Panc1 (cell line): ENCODE data around the gene TMEM163. TPM values are rescaled to one million over a fixed set of nuclear protein-coding genes. Genes with fewer than 3 reads are reported as not detected.

Experiments
- ATAC-seq: fragments of 200-7000 bp; cut with Tn5 transposase; 2 replicates; pipeline ENCODE4 v1.9.1; 2020; ENCODE audit warnings: mild to moderate bottlenecking, moderate library complexity
- BruUV-seq: library from RNA; stranded (reverse); fragments of 400-500 nt; replicated peaks from 2 replicates; lab custom pipeline; 2021; lab: Mats Ljungman, UMichigan
- CTCF ChIA-PET: fragments of 300-600 bp; sonication (Branson Sonifier 250); formaldehyde crosslinking; loops from one replicate; lab custom pipeline; 2022; ENCODE audit warnings: antibody characterized with exemption; lab: Charles Lee
- POLR2A ChIA-PET: fragments of 300-600 bp; sonication (Branson Sonifier 250); formaldehyde crosslinking; loops from one replicate; lab custom pipeline; 2022; ENCODE audit warnings: antibody characterized with exemption; lab: Charles Lee
- DNase-seq: peaks from one replicate; pipeline ENCODE4 v3.0.0-alpha.2; 2010; ENCODE audit warnings: low read depth, low spot score
- H3K27ac ChIP-seq: 2 replicates; pipeline ENCODE4 v1.5.1; 2011; ENCODE audit warnings: mild to moderate bottlenecking, low read length, inconsistent platforms
- H3K27me3 ChIP-seq: fragments of 200-500 bp; sonication (Bioruptor generic); 2 replicates; pipeline ENCODE4 v1.6.0; 2014; ENCODE audit warnings: low read length, inconsistent platforms; ENCODE audit not compliant: control insufficient read depth, insufficient read depth
- H3K36me3 ChIP-seq: fragments of 200-500 bp; sonication (Bioruptor generic); 2 replicates; pipeline ENCODE4 v1.5.1; 2014; ENCODE audit warnings: inconsistent platforms, mild to moderate bottlenecking, low read length, moderate library complexity; ENCODE audit not compliant: control insufficient read depth, insufficient read depth
- H3K4me1 ChIP-seq: 2 replicates; pipeline ENCODE4 v1.5.1; 2011; ENCODE audit warnings: inconsistent platforms, mild to moderate bottlenecking, low read length, moderate library complexity; ENCODE audit not compliant: control insufficient read depth, insufficient read depth
- H3K4me3 ChIP-seq, 2 experiments: 2 replicates each; pipeline ENCODE4 v1.5.1; 2011 to 2012; ENCODE audit warnings: low read depth in 2 of 2, low read length in 2 of 2, mild to moderate bottlenecking in 2 of 2, inconsistent platforms in 1 of 2, moderate library complexity in 1 of 2
- H3K9me3 ChIP-seq: fragments of 200-500 bp; sonication (Bioruptor generic); 2 replicates; pipeline ENCODE4 v1.5.1; 2014; ENCODE audit warnings: low read depth, mild to moderate bottlenecking, inconsistent platforms, low read length, moderate library complexity; ENCODE audit not compliant: control insufficient read depth, insufficient read depth
- POLR2AphosphoS5 ChIP-seq: IDR thresholded peaks from 2 replicates; pipeline ENCODE4 v1.6.1; 2012; ENCODE audit warnings: mild to moderate bottlenecking, low read depth, low read length, moderate library complexity
- SIN3A ChIP-seq: IDR thresholded peaks from 2 replicates; pipeline ENCODE4 v1.6.1; 2012; ENCODE audit warnings: low read depth, mild to moderate bottlenecking, low read length, moderate library complexity, borderline replicate concordance; ENCODE audit not compliant: insufficient read depth
- TCF7L2 ChIP-seq: IDR thresholded peaks from 2 replicates; pipeline ENCODE4 v1.6.1; 2011; ENCODE audit warnings: mild to moderate bottlenecking, low read depth, low read length, inconsistent platforms
- in situ Hi-C: cut with HindIII; loops from 2 replicates; pipeline ENCODE4 v1.10.0; 2016; ENCODE audit warnings: low sequenced_read_pairs, low pct_unique_long_range_greater_than_20kb
- intact Hi-C: fragments of 100-400 bp; cut with micrococcal nuclease; formaldehyde crosslinking; loops from one replicate; pipeline ENCODE4 v1.10.0; 2022; ENCODE audit not compliant: unreplicated experiment
- total RNA-seq: library from RNA; stranded (reverse); gene quantifications from one replicate; pipeline ENCODE4 v1.2.1, GENCODE V29; 2021; ENCODE audit not compliant: unreplicated experiment
- TF ChIP-seq, protein P1 (sequence below): fragments of 450-650 bp; IDR thresholded peaks from 2 replicates; pipeline ENCODE4 v1.5.1; 2017; ENCODE audit warnings: mild to moderate bottlenecking
- TF ChIP-seq, protein P2 (sequence below), 2 experiments: IDR thresholded peaks; 2 replicates each; pipeline ENCODE4 v1.6.1; 2011 to 2012; ENCODE audit warnings: low read depth in 2 of 2, control low read depth in 1 of 2, low read length in 1 of 2, mild to moderate bottlenecking in 1 of 2, moderate library complexity in 1 of 2; ENCODE audit not compliant: insufficient read depth in 1 of 2

TMEM163 gene
- total RNA-seq, 1 experiment from 2014 or later, result not detected

DNA sequence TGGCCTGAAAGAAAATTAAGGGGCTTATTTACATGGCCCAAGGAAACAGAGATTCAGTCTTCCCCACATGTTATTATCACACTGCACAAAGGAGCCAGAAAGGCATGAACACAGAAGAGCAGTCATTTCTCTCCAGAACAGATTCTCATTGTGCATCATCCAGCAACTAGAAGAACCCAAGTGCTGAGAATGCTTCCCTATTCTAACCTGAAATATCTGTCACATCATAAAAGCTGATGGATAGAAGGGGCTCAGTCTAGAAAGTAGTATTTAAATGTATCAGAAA, 145.8 kb downstream of the TMEM163 start:
- Histone ChIP-seq H3K27ac (no peak overlapping the region), H3K27me3 (peaks cover 5% of the 10 kb centered on the region; the same call in 1 of the 2 replicates), H3K4me1 (no peaks in the 10 kb centered on the region), H3K9me3 (no peaks in the 10 kb centered on the region), H3K4me3 (no peak overlapping the region), H3K36me3 (no peaks in the 10 kb centered on the region)
- ChIA-PET POLR2A (no interaction called here), CTCF (no interaction called here)
- in situ Hi-C loops (no loop called here), intact Hi-C loops (no loop called here)
- BruUV-seq, result no TSS peak
- no peak for ATAC-seq
- TF ChIP-seq, protein P1, sequence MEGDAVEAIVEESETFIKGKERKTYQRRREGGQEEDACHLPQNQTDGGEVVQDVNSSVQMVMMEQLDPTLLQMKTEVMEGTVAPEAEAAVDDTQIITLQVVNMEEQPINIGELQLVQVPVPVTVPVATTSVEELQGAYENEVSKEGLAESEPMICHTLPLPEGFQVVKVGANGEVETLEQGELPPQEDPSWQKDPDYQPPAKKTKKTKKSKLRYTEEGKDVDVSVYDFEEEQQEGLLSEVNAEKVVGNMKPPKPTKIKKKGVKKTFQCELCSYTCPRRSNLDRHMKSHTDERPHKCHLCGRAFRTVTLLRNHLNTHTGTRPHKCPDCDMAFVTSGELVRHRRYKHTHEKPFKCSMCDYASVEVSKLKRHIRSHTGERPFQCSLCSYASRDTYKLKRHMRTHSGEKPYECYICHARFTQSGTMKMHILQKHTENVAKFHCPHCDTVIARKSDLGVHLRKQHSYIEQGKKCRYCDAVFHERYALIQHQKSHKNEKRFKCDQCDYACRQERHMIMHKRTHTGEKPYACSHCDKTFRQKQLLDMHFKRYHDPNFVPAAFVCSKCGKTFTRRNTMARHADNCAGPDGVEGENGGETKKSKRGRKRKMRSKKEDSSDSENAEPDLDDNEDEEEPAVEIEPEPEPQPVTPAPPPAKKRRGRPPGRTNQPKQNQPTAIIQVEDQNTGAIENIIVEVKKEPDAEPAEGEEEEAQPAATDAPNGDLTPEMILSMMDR, result no peak
- no peak for TF ChIP-seq SIN3A
- DNase-seq, result no peak

DNA sequence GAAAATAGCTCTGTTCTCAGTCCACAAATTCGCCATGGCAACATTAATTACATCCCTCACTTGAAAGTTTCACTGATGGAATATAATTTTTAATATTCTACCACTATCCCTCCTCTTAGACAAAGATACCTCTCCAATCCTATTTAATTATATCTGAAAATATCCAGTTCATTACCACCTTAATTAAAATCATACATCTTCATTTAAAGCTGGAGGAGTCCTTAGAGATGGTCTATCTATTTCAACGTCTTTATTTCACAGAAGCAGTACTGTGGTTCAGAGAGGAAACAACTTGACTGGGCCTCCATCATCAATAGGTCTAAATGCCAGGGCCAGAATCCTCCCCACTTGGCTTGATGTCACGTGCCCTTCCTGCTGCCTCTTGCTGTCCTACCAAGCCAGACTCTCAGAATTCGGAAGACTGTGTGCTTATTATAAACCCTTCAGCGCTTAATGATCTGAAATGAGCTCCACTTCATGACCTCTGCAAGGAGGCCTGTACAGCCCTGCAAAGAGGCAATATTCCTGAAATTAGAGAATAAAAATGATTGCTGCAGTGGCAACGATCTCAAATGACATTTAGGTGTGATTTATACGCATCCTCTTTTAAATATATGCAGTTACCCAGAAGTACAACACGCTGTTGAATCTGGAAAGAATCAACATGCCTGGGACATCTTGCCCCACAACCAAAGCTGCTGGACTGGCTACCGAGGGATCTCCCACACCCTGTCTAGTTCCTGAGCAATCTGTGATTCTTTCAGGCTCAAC, 146.3 kb downstream of the TMEM163 start:
- Histone ChIP-seq H3K4me3 (no peak overlapping the region), H3K27me3 (peaks cover 5% of the 10 kb centered on the region; the same call in 1 of the 2 replicates), H3K27ac (no peak overlapping the region), H3K4me1 (no peaks in the 10 kb centered on the region), H3K9me3 (no peaks in the 10 kb centered on the region), H3K36me3 (no peaks in the 10 kb centered on the region)
- in situ Hi-C loops (no loop called here), intact Hi-C loops (no loop called here)
- BruUV-seq, result no TSS peak
- POLR2A ChIA-PET, result no interaction called here
- CTCF ChIA-PET, result no interaction called here
- no peak for ATAC-seq
- TF ChIP-seq SIN3A (no peak), TCF7L2 (no peak), POLR2AphosphoS5 (no peak)
- TF ChIP-seq, protein P1, result no peak
- TF ChIP-seq, protein P2, sequence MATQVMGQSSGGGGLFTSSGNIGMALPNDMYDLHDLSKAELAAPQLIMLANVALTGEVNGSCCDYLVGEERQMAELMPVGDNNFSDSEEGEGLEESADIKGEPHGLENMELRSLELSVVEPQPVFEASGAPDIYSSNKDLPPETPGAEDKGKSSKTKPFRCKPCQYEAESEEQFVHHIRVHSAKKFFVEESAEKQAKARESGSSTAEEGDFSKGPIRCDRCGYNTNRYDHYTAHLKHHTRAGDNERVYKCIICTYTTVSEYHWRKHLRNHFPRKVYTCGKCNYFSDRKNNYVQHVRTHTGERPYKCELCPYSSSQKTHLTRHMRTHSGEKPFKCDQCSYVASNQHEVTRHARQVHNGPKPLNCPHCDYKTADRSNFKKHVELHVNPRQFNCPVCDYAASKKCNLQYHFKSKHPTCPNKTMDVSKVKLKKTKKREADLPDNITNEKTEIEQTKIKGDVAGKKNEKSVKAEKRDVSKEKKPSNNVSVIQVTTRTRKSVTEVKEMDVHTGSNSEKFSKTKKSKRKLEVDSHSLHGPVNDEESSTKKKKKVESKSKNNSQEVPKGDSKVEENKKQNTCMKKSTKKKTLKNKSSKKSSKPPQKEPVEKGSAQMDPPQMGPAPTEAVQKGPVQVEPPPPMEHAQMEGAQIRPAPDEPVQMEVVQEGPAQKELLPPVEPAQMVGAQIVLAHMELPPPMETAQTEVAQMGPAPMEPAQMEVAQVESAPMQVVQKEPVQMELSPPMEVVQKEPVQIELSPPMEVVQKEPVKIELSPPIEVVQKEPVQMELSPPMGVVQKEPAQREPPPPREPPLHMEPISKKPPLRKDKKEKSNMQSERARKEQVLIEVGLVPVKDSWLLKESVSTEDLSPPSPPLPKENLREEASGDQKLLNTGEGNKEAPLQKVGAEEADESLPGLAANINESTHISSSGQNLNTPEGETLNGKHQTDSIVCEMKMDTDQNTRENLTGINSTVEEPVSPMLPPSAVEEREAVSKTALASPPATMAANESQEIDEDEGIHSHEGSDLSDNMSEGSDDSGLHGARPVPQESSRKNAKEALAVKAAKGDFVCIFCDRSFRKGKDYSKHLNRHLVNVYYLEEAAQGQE (IDR thresholded peaks at IDR 0.05; ENCODE audit: insufficient read depth in 1 of 2, low read depth in 2 of 2, low read length in 1 of 2), result no peak
- DNase-seq, result no peak
